ENCODE data around the gene CHCHD6.

Gene CHCHD6

GRCh38 chr3:126737527-126737926 lies 33.5 kb downstream of the CHCHD6 start:
- DNase-seq (ENCODE audit: insufficient read length, low spot score) (no peak), FAIRE-seq (no peak)

- no peak for FAIRE-seq
- no peak for DNase-seq (ENCODE audit: insufficient read length, low spot score)
These were observed 38.0 kb downstream of the CHCHD6 start for GRCh38 chr3:126742057-126742456.

GRCh38 chr3:126743350-126743749 lies 39.3 kb downstream of the CHCHD6 start:
- DNase-seq (ENCODE audit: insufficient read length, low spot score) (no peak), FAIRE-seq (no peak)

GRCh38 chr3:126743781-126744180 lies 39.7 kb downstream of the CHCHD6 start:
- DNase-seq (ENCODE audit: insufficient read length, low spot score) (no peak), FAIRE-seq (no peak)

- FAIRE-seq = no peak
These were observed 41.8 kb downstream of the CHCHD6 start for GRCh38 chr3:126745760-126746394.

GRCh38 chr3:126746395-126747177 lies 42.5 kb downstream of the CHCHD6 start:
- DNase-seq (ENCODE audit: insufficient read length, low spot score) (no peak), FAIRE-seq (no peak)

More at GRCh38 chr3:126745760-126746394, 41.8 kb downstream of the CHCHD6 start:
- no peak for DNase-seq (ENCODE audit: insufficient read length, low spot score)

GRCh38 chr3:126747768-126748167 lies 43.7 kb downstream of the CHCHD6 start:
- FAIRE-seq (no peak), DNase-seq (ENCODE audit: insufficient read length, low spot score) (no peak)

GRCh38 chr3:126748701-126749546 lies 44.9 kb downstream of the CHCHD6 start:
- FAIRE-seq (no peak), DNase-seq (ENCODE audit: insufficient read length, low spot score) (no peak)

GRCh38 chr3:126749547-126749875 lies 45.5 kb downstream of the CHCHD6 start:
- DNase-seq (ENCODE audit: insufficient read length, low spot score) = no peak

GRCh38 chr3:126749931-126750755 lies 46.1 kb downstream of the CHCHD6 start:
- no peak for FAIRE-seq
- no peak for DNase-seq (ENCODE audit: insufficient read length, low spot score)

More at GRCh38 chr3:126749547-126749875, 45.5 kb downstream of the CHCHD6 start:
- FAIRE-seq = no peak

- no peak for DNase-seq (ENCODE audit: insufficient read length, low spot score)
- FAIRE-seq = no peak
These were observed 46.7 kb downstream of the CHCHD6 start for GRCh38 chr3:126750756-126751121.

GRCh38 chr3:126751611-126752302 lies 47.7 kb downstream of the CHCHD6 start:
- FAIRE-seq = no peak
- DNase-seq (ENCODE audit: insufficient read length, low spot score) = no peak

- DNase-seq (ENCODE audit: insufficient read length, low spot score) (peak; percentile 62), FAIRE-seq (peak; percentile 73)
These were observed 48.5 kb downstream of the CHCHD6 start for GRCh38 chr3:126752303-126753190.

GRCh38 chr3:126753191-126754160 lies 49.4 kb downstream of the CHCHD6 start:
- FAIRE-seq = no peak

GRCh38 chr3:126755866-126756265 lies 51.8 kb downstream of the CHCHD6 start:
- no peak for FAIRE-seq
- DNase-seq (ENCODE audit: insufficient read length, low spot score) = no peak

More at GRCh38 chr3:126753191-126754160, 49.4 kb downstream of the CHCHD6 start:
- DNase-seq (ENCODE audit: insufficient read length, low spot score) = no peak

GRCh38 chr3:126758026-126758425 lies 54.0 kb downstream of the CHCHD6 start:
- FAIRE-seq = no peak
- no peak for DNase-seq (ENCODE audit: insufficient read length, low spot score)

- no peak for FAIRE-seq
- no peak for DNase-seq (ENCODE audit: insufficient read length, low spot score)
These were observed 54.8 kb downstream of the CHCHD6 start for GRCh38 chr3:126758882-126759281.

- DNase-seq (ENCODE audit: insufficient read length, low spot score) (no peak), FAIRE-seq (no peak)
These were observed 56.5 kb downstream of the CHCHD6 start for GRCh38 chr3:126760541-126760940.

All from GM19239 (cell line).